Chondrocyte (in vitro differentiated cells): Measurements from ENCODE around the gene MCC. TPM values are rescaled to one million over a fixed set of nuclear protein-coding genes. Genes with fewer than 3 reads are reported as not detected.

Experiments used
- DNase-seq: peaks from one replicate; pipeline ENCODE4 v3.0.0; 2021; ENCODE audit warnings: mixed read lengths, low spot score
- H3K27ac Mint-ChIP-seq: one replicate; pipeline ENCODE4 v1.8.0; 2021; ENCODE audit warnings: mild to moderate bottlenecking, moderate library complexity, mixed read lengths; ENCODE audit not compliant: unreplicated experiment
- H3K27me3 Mint-ChIP-seq: 2 replicates; pipeline ENCODE4 v1.8.0; 2021; ENCODE audit warnings: low read depth, mixed read lengths
- H3K36me3 Mint-ChIP-seq: 2 replicates; pipeline ENCODE4 v1.8.0; 2021; ENCODE audit warnings: low read depth, mixed read lengths
- H3K4me1 Mint-ChIP-seq: 2 replicates; pipeline ENCODE4 v1.8.0; 2021; ENCODE audit warnings: low read depth, mild to moderate bottlenecking, mixed read lengths
- H3K4me3 Mint-ChIP-seq: one replicate; pipeline ENCODE4 v1.8.0; 2021; ENCODE audit warnings: mild to moderate bottlenecking, moderate library complexity, mixed read lengths; ENCODE audit not compliant: unreplicated experiment
- H3K9me3 Mint-ChIP-seq: 2 replicates; pipeline ENCODE4 v1.8.0; 2021; ENCODE audit warnings: low read depth, mixed read lengths
- total RNA-seq: library from RNA; stranded (reverse); gene quantifications from 3 replicates; pipeline ENCODE4 v1.2.1, GENCODE V29; 2021
- TF ChIP-seq, protein P1 (sequence below): fragments of 200-600 bp; sonication (generic); IDR thresholded peaks from 2 replicates; pipeline ENCODE4 v1.5.0; 2021; ENCODE audit warnings: antibody characterized with exemption, mild to moderate bottlenecking, moderate library complexity

MCC gene
- total RNA-seq, 1 donor from 2014 or later, result 15.0 TPM

DNA sequence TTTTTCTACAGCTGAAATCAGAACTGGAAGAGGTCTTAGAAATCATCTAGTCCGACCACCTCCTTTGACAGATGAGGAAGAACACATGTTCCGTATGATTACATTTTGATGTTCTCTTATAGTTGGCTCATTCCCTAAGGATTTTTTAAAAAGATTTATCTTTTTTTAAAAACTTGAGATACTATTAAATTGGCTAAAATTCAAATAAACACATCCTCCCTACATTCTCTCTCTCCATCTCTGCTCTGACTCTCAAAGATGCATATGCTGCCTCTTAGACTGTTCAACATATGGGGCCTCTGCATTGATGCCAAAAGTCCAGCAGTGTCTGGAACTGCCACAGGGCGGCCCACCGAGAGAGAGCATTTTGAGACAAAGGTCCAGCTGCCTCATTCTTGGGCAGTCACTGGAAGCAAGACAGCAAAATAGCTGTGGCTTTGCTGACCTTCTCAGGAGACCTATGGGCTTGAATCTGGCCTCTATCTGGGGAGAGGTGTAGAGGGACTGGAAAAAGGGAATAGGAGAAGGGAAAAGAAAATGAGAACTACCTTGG is 40.7 kb downstream of the MCC start:
- Mint-ChIP-seq H3K27me3 (no peaks in the 10 kb centered on the region), H3K4me3 (no peak overlapping the region), H3K9me3 (peaks cover 22% of the 10 kb centered on the region), H3K36me3 (peaks cover 13% of the 10 kb centered on the region), H3K27ac (peak overlapping the region; percentile 45), H3K4me1 (peaks cover 38% of the 10 kb centered on the region)
- no peak for DNase-seq
- TF ChIP-seq, protein P1, sequence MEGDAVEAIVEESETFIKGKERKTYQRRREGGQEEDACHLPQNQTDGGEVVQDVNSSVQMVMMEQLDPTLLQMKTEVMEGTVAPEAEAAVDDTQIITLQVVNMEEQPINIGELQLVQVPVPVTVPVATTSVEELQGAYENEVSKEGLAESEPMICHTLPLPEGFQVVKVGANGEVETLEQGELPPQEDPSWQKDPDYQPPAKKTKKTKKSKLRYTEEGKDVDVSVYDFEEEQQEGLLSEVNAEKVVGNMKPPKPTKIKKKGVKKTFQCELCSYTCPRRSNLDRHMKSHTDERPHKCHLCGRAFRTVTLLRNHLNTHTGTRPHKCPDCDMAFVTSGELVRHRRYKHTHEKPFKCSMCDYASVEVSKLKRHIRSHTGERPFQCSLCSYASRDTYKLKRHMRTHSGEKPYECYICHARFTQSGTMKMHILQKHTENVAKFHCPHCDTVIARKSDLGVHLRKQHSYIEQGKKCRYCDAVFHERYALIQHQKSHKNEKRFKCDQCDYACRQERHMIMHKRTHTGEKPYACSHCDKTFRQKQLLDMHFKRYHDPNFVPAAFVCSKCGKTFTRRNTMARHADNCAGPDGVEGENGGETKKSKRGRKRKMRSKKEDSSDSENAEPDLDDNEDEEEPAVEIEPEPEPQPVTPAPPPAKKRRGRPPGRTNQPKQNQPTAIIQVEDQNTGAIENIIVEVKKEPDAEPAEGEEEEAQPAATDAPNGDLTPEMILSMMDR, result peak; percentile 56

DNA sequence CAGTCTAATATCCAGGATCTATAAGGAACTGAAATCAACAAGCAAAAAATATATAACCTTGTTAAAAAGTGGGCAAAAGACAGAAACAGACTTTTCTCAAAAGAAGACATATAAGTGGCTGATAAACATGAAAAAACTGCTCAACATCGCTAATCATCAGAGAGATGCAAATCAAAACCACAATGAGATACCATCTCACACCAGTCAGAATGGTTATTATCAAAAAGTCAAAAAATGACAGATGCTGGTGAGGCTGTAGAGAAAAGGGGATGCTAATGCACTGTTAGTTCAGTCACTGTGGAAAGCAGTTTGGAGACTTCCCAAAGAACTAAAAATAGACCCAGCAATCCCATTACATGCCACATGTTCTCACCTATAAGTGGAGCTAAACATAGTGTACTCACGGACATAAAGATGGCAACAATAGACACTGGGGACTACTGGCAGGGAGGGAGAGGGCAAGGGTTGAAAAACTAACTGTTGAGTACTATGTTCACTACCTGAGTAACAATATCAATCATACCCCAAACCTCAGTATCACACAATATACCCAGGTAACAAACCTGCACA is 41.8 kb downstream of the MCC start:
- Mint-ChIP-seq H3K36me3 (peaks cover 14% of the 10 kb centered on the region), H3K9me3 (peaks cover 23% of the 10 kb centered on the region), H3K27me3 (no peaks in the 10 kb centered on the region), H3K27ac (no peak overlapping the region), H3K4me3 (no peak overlapping the region), H3K4me1 (peaks cover 38% of the 10 kb centered on the region)
- TF ChIP-seq, protein P1, result no peak
- no peak for DNase-seq

DNA sequence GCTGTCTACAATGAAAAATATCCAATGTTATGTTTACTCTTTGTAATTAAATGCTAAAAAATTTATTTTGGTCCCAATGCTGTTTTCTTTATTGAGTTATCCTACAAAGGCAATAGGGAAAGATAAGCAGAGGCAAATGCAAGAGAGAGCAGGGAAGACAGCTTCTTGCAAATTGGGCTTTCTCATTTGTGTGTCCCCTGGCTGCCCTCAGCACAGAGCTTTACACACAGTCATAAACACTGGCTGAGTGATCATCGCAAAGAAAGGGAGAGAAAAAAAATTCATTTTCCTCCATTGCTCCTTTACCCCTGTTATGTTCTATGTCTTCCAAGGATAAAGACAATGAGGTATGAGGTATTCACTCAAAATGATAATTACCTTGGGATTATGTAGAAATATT is 51.1 kb downstream of the MCC start:
- Mint-ChIP-seq H3K36me3 (no peaks in the 10 kb centered on the region), H3K9me3 (no peaks in the 10 kb centered on the region), H3K27ac (no peak overlapping the region), H3K4me1 (no peaks in the 10 kb centered on the region), H3K4me3 (no peak overlapping the region), H3K27me3 (no peaks in the 10 kb centered on the region)
- TF ChIP-seq, protein P1, result no peak
- no peak for DNase-seq

DNA sequence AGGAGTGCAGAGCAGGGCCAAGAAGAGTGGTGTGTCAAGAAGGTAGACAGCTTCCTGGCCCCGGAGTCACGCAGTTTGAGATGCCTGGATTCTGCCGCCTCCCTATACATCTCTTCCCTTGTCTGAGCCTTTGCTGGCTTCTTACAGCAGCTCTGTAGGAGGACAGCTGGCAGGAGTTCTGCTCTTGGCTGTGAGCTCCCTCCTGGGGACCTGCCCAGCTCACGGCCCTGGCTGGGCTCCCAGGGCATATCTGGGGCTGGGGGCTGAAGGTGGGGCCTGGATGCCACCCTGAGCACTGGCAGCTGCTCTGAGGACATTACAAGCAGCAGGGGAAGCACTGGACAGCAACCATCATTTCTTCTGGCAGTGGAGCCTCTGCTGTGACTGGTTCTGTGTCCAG is 52.7 kb downstream of the MCC start:
- H3K9me3 Mint-ChIP-seq, result no peaks in the 10 kb centered on the region
- H3K36me3 Mint-ChIP-seq, result no peaks in the 10 kb centered on the region
- H3K4me1 Mint-ChIP-seq, result no peaks in the 10 kb centered on the region
- no peak overlapping the region for H3K27ac Mint-ChIP-seq
- H3K4me3 Mint-ChIP-seq, result no peak overlapping the region
- TF ChIP-seq, protein P1, result no peak
- no peak for DNase-seq
- H3K27me3 Mint-ChIP-seq, result no peaks in the 10 kb centered on the region

DNA sequence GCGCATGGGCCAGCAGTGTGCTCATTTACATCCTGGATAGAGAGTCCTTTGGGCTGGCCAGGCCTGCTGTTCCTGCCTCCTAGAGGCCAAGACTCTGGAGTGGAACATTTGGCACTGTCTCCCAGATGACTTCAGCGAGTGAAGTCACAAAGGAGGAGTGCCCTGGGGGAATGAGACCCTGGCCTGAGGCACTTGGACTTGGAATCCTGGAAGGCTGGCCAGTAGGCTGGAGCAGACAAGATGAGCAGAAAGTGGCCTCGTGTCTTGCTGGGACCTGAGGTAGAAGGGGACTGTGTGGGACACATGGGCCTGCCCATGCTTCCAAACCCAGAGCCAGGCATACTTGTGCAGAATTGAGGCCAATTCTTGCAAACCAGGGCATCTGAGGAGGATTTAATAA is 53.4 kb downstream of the MCC start, which contains the start of gene TSSK1B:
TSSK1B (minus strand) TSS at position 101 of the 400 bp plus-strand sequence. CDS start 150 bp downstream, outside the sequence.
- Mint-ChIP-seq H3K9me3 (no peaks in the 10 kb centered on the region), H3K27ac (no peak within 1 kb of the TSS), H3K36me3 (no peaks in the 10 kb centered on the region), H3K4me1 (no peaks in the 10 kb centered on the region), H3K4me3 (no peak within 1 kb of the TSS), H3K27me3 (no peaks in the 10 kb centered on the region)
- TF ChIP-seq, protein P1, result no peak
- no peak for DNase-seq
